Measurements from ENCODE around the gene CMTM7.
"Not testable (repeated sequence)": the region's sequence is repeated elsewhere in the genome, so short reads cannot be mapped to it uniquely, and the experiment has no call there.

The CMTM7 gene

DNA sequence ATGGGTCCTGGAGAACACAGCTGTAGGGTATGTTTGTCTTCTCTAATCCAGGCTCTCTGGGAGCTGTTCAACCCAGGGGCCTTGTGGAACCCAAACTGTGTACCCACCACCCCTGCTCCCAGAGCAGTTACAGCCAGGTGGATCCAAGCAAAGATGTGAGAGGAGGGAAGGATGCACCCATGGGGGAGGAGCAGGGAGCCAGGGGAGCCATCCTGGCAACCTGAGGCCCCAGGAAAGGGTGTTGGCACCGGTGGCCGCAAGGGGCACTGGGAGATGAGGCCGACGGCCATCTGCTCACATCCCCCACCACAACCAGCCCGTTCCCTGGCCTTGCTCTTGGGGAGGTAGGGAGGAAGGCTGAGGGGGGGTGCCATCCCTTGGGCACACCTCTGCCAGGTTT lies 67.8 kb downstream of the CMTM7 start:
- DNase-seq (ENCODE audit: insufficient read length, low spot score) (no peak), FAIRE-seq (no peak)
- TF ChIP-seq POLR2A (IDR thresholded peaks at IDR 0.05; ENCODE audit: low read depth, low read length), result no peak

- DNase-seq (ENCODE audit: insufficient read length, low spot score) (no peak), FAIRE-seq (no peak)
- TF ChIP-seq POLR2A (IDR thresholded peaks at IDR 0.05; ENCODE audit: low read depth, low read length), result no peak
Measured at GRCh38 chr3:32460031-32460749, 68.5 kb downstream of the CMTM7 start.

DNA sequence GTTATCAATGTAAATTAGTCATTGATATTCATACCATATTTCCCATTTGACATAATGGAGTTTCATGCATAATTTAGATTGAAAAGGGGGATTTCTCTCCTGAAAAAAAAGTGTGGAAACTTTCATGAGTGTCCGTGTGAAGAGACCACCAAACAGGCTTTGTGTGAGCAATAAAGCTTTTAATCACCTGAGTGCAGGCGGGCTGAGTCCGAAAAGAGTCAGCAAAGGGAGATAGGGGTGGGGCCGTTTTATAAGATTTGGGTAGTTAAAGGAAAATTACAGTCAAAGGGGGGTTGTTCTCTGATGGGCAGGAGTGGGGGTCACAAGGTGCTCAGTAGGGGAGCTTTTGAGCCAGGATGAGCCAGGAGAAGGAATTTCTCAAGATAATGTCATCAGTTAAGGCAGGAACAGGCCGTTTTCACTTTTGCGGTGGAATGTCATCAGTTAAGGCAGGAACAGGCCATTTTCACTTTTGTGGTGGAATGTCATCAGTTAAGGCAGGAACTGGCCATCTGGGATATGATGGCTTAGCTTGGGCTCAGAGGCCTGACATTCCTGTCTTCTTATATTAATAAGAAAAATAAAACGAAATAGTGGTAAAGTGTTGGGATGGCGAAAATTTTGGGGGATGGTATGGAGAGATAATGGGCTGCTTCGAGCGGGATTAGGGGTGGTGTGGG lies 69.3 kb downstream of the CMTM7 start:
- FAIRE-seq; DNase-seq (ENCODE audit: insufficient read length, low spot score): not testable (repeated sequence)

GRCh38 chr3:32462191-32462986 lies 70.7 kb downstream of the CMTM7 start:
- FAIRE-seq, result not testable (repeated sequence)

DNA sequence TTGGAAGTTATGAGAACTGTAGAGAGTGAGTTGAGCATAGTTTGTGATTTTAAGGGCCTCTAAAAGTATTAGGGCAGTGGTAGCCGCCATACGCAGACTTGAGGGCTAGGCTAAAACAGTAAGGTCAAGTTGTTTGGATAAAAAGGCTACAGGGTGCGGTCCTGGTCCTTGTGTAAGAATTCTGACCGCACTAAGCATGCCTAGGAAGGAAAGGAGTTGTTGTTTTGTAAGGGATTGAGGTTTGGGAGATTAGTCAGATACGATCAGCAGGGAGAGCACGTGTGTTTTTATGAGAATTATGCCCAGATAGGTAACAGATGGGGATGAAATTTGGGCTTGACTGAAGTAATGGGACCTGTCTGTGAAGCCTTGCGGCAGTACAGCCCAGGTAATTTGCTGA lies 71.8 kb downstream of the CMTM7 start:
- not testable (repeated sequence) for FAIRE-seq; DNase-seq (ENCODE audit: insufficient read length, low spot score)

More at GRCh38 chr3:32462191-32462986, 70.7 kb downstream of the CMTM7 start:
- not testable (repeated sequence) for DNase-seq (ENCODE audit: insufficient read length, low spot score)

GRCh38 chr3:32464726-32465125 lies 73.1 kb downstream of the CMTM7 start:
- not testable (repeated sequence) for DNase-seq (ENCODE audit: insufficient read length, low spot score); FAIRE-seq

DNA sequence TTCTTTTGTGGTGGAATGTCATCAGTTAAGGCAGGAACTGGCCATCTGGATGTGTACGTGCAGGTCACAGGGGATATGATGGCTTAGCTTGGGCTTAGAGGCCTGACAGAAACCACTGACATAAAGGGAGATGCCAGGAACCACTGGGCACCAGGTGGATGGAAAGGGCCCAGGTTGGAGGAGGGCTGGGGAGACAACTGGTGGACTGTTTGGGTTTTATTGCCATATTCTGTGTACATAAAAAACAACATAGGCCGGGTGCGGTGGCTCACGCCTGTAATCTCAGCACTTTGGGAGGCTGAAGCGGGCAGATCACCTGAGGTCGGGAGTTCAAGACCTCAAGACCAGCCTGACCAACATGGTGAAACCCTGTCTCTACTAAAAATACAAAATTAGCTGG lies 75.2 kb downstream of the CMTM7 start:
- not testable (repeated sequence) for FAIRE-seq; DNase-seq (ENCODE audit: insufficient read length, low spot score)

DNA sequence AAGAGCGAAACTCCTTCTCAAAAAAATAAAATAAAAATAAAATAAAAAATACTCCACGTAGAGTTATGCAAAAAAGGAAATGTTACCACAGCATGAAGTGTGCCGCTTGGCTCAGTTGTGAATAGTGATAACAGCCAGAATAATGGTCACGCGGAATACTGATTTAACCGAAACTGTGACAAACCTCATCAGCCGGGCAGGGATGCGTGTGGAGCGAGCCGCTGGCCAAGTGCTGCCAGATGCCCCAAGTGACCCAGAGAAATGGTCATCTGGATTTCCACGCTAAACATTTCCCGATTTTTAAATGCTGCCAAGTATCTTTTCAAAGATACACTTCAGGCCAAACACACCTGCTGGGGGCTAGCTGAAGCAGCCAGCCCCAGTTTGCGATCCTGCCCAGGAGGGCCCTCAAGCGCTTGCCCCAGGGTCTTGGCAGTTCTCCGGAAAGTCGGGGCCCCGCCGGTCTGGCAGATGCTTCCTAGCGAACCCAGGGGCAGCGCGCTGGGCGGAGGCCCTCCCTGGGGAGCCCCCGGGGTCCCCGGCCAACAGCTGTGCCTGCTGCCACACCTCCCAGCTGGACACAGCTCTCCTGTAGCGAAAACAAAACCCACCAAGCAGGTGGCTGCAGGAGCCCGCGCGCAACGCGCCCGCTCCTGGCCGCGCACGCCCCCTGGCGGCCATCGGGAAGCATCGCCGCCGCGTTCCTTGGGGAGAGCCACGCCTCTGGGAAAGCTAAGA lies 75.8 kb downstream of the CMTM7 start:
- DNase-seq (ENCODE audit: insufficient read length, low spot score) (peak; percentile 55), FAIRE-seq (no peak)
- TF ChIP-seq POLR2A (IDR thresholded peaks at IDR 0.05; ENCODE audit: low read depth, low read length), result no peak

- FAIRE-seq, result no peak
Measured at GRCh38 chr3:32469151-32469874, 77.7 kb downstream of the CMTM7 start.

GRCh38 chr3:32470362-32470761 lies 78.7 kb downstream of the CMTM7 start:
- no peak for DNase-seq (ENCODE audit: insufficient read length, low spot score)
- TF ChIP-seq POLR2A (IDR thresholded peaks at IDR 0.05; ENCODE audit: low read depth, low read length), result no peak
- no peak for FAIRE-seq

More at GRCh38 chr3:32469151-32469874, 77.7 kb downstream of the CMTM7 start:
- DNase-seq (ENCODE audit: insufficient read length, low spot score), result no peak
- no peak for TF ChIP-seq POLR2A (IDR thresholded peaks at IDR 0.05; ENCODE audit: low read depth, low read length)

DNA sequence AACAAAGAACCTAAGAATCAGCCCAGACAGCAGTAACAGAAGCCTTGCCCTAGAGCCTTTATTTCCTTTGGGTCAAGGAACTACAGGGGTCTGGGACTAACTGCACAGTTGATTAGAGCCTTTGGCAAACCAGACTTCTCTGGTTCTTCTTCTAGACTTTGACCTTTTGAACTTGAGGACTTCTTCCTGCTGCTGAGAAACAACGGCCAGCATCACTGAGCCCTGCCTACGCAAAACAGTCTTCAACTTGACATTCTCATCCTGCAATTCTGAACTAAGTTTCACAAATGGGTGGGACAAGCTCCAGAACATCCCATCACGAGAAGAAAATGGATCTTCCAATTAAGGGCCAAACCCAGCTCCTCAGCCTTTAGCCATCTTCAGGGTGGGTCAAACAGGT lies 79.6 kb downstream of the CMTM7 start:
- no peak for TF ChIP-seq POLR2A (IDR thresholded peaks at IDR 0.05; ENCODE audit: low read depth, low read length)
- FAIRE-seq, result no peak
- no peak for DNase-seq (ENCODE audit: insufficient read length, low spot score)

DNA sequence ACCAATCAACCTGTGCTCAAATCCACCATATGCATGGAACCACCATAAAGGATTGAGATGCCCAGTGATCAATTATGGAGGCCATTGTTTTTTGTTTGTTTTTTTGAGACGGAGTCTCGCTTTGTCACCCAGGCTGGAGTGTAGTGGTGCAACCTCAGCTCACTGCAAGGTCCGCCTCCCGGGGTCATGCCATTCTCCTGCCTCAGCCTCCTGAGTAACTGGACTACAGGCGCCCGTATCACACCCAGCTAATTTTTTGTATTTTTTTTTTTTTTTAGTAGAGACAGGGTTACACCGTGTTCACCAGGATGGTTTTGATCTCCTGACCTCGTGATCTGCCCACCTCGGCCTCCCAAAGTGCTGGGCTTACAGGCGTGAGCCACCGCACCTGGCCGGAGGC lies 80.5 kb downstream of the CMTM7 start:
- DNase-seq (ENCODE audit: insufficient read length, low spot score); FAIRE-seq: not testable (repeated sequence)

- no peak for FAIRE-seq
- no peak for TF ChIP-seq POLR2A (IDR thresholded peaks at IDR 0.05; ENCODE audit: low read depth, low read length)
- no peak for DNase-seq (ENCODE audit: insufficient read length, low spot score)
Measured at GRCh38 chr3:32474201-32474600, 82.5 kb downstream of the CMTM7 start.

Measured in H54 (cell line).